Subcutaneous adipose tissue (tissue), 4 donors: ENCODE data around the gene ANKRD28. TPM values are rescaled to one million over a fixed set of nuclear protein-coding genes. Genes with fewer than 3 reads are reported as not detected.

Source experiments
- CTCF ChIP-seq: fragments of 450-650 bp; IDR thresholded peaks from one replicate; pipeline ENCODE4 v1.5.1; 2016; ENCODE audit warnings: low read depth, mild to moderate bottlenecking, control low read depth, antibody characterized with exemption, moderate library complexity
- total RNA-seq, 4 donors: library from RNA; depleted of rRNA; stranded (reverse); fragments of >200 nt; gene quantifications; one replicate each; pipeline ENCODE4 v1.1.0, GENCODE V29; 2016

Gene ANKRD28
- total RNA-seq, 4 donors from 2014 or later, result 66.5 to 130 (median 123) TPM

- no peak for TF ChIP-seq CTCF
Observed at GRCh38 chr3:15812183-15812582, 14.4 kb upstream of the ANKRD28 start.

GRCh38 chr3:15810702-15811101, 12.9 kb upstream of the ANKRD28 start:
- TF ChIP-seq CTCF, result no peak

DNA sequence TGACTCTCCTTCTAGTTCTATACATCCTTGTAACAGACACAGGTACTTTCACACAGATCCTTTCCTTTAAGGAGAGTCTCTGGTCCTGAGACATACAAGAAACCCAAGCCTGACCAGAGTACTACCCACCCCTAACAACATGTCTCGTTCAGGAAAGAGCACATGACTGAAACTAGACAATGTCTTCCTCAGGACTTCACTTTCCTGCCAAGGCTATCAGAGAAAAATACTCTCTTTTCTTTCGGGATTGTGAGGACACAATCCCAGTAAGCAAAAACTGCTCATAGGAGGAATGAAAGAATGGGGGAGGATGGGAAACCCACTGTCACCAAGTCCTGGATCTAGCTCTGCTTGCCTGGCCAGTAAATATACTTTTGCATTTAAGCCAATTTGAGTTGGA, 11.5 kb upstream of the ANKRD28 start:
- no peak for TF ChIP-seq CTCF

DNA sequence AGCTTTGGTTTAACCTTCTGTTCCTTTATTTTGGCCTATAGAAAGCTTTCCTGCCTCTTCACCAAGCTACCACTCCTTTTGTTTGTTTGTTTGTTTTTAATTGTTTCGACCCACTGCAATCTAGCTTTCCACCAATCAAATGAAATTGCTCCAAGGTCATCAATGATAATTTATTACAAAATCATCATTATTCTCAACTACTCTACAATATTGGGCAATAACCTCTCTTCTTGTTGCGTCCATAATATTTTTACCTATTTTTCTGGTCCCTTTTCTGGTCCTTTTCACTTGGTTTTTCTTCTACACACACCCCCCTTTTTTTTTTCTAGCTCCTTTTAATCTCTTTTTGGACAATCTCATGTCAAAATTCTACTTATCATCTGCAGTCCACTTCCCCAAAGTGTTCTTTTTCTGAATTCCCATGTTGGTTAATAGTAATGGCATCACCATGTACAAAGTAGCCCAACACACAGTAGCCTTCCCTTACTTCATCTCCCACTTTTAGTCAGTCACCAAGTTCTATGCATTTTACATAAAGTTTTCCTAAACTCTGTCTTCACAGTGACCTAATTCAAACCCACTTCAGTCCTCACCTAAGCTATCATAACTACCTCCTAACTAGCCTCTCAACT, 11.0 kb upstream of the ANKRD28 start:
- no peak for TF ChIP-seq CTCF

DNA sequence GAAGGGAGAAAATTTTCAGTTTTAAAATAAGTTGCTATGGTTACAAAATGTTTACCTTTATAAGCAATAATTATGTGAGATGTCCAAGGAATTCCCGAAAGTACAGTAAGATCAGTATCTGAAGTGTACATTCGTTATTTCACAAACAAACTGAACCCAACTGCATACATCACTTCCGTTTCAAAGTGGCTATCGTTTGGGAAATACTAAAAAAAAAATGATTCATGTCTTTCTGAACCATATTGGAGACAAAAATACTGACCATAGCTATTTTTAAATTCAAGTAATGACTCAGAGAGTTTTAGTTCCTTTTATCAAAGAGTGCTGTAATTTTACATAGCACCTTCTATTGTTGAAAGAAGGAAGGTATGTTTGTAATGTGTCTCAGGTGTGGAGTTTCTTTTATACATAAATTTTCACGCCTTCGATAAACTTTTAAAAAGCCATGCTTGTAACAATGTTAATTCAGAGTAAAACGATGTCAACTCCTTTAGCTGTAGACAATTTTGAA, 8.0 kb upstream of the ANKRD28 start:
- TF ChIP-seq CTCF, result no peak

- no peak for TF ChIP-seq CTCF
Observed at GRCh38 chr3:15804553-15805095, 6.8 kb upstream of the ANKRD28 start.

DNA sequence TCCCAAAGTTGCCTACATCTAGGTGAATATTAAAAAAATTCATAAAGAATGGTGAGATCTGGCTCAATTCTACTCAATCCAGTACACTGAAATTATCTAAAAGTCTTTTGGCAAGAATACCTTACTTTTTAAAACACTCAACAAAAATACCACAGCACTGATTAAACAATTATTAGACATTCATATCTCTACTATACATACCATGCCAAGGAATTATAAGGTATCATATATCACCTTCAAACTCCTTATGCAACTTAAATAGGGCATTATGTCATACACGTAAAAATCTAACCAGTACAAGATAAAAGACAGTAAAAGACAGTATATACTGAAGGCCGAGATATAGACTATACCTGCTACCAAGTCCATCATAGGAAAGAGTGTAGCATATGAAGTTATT, 6.1 kb upstream of the ANKRD28 start:
- TF ChIP-seq CTCF, result no peak
